Keratinocyte (primary cell): ENCODE data around the gene RNF17. TPM values are rescaled to one million over a fixed set of nuclear protein-coding genes. Genes with fewer than 3 reads are reported as not detected.

Experiments
- DNase-seq: peaks from one replicate; pipeline ENCODE4 v3.0.0-alpha.2; 2011; ENCODE audit warnings: low read depth, missing footprints, low spot score
- FAIRE-seq: peaks from 2 replicates; lab custom pipeline; 2011; peaks lifted over from hg19 to GRCh38; lab: Jason Lieb, UNC
- H2AFZ ChIP-seq: 2 replicates; pipeline ENCODE4 v1.6.0; 2012; ENCODE audit warnings: low read length, control low read depth, inconsistent platforms; ENCODE audit not compliant: control insufficient read depth
- H3K27ac ChIP-seq: 2 replicates; pipeline ENCODE4 v1.5.1; 2011; ENCODE audit warnings: low read length; ENCODE audit not compliant: control insufficient read depth, insufficient read depth
- H3K27me3 ChIP-seq: 3 replicates; pipeline ENCODE4 v1.6.0; 2011; ENCODE audit warnings: low read length; ENCODE audit not compliant: control insufficient read depth, insufficient read depth; ENCODE audit errors: extremely low read depth
- H3K36me3 ChIP-seq, 2 experiments: 2 replicates in 1 of 2; 3 replicates in 1 of 2; pipeline ENCODE4 v1.5.1; 2011; ENCODE audit warnings: low read length in 2 of 2, mild to moderate bottlenecking in 1 of 2; ENCODE audit not compliant: control insufficient read depth in 2 of 2, insufficient read depth in 2 of 2; ENCODE audit errors: extremely low read depth in 1 of 2
- H3K4me1 ChIP-seq: 3 replicates; pipeline ENCODE4 v1.5.1; 2011; ENCODE audit warnings: low read length; ENCODE audit not compliant: control insufficient read depth, insufficient read depth; ENCODE audit errors: extremely low read depth
- H3K4me2 ChIP-seq: 3 replicates; pipeline ENCODE4 v1.6.0; 2011; ENCODE audit warnings: low read depth, low read length; ENCODE audit not compliant: control insufficient read depth, insufficient read depth; ENCODE audit errors: extremely low read depth
- H3K4me3 ChIP-seq, 3 experiments: fragments of 200-600 bp in 1 of 3; sonication (generic) in 1 of 3; 2 replicates in 2 of 3; 3 replicates in 1 of 3; pipeline ENCODE4 v1.5.1; 2011 to 2016; ENCODE audit warnings: low read length in 3 of 3, mild to moderate bottlenecking in 3 of 3, control low read depth in 2 of 3, inconsistent platforms in 1 of 3, low read depth in 1 of 3, mixed read lengths in 1 of 3, mixed run types in 1 of 3, moderate library complexity in 1 of 3; ENCODE audit not compliant: control insufficient read depth in 2 of 3, insufficient read depth in 2 of 3; ENCODE audit errors: extremely low read depth in 1 of 3
- H3K79me2 ChIP-seq: 2 replicates; pipeline ENCODE4 v1.6.0; 2012; ENCODE audit warnings: low read length; ENCODE audit not compliant: control insufficient read depth, insufficient read depth
- H3K9ac ChIP-seq: 3 replicates; pipeline ENCODE4 v1.6.0; 2011; ENCODE audit warnings: low read length; ENCODE audit not compliant: control insufficient read depth, insufficient read depth; ENCODE audit errors: extremely low read depth
- H3K9me1 ChIP-seq: 3 replicates; pipeline ENCODE4 v1.6.0; 2011; ENCODE audit warnings: low read length; ENCODE audit not compliant: control insufficient read depth, insufficient read depth; ENCODE audit errors: extremely low read depth
- H3K9me3 ChIP-seq: 2 replicates; pipeline ENCODE4 v1.5.1; 2012; ENCODE audit warnings: low read depth, low read length; ENCODE audit not compliant: control insufficient read depth
- H4K20me1 ChIP-seq: 3 replicates; pipeline ENCODE4 v1.6.0; 2011; ENCODE audit warnings: low read length; ENCODE audit not compliant: control insufficient read depth, insufficient read depth; ENCODE audit errors: extremely low read depth
- CTCF ChIP-seq, 3 experiments: IDR thresholded peaks in 1 of 3; conservative IDR thresholded peaks in 1 of 3; optimal IDR thresholded peaks in 1 of 3; 2 replicates in 2 of 3; 3 replicates in 1 of 3; pipeline versions ENCODE3 to v1.5.1; 2011; ENCODE audit warnings: low read length in 3 of 3, mild to moderate bottlenecking in 3 of 3, moderate library complexity in 2 of 3, control low read depth in 1 of 3, inconsistent platforms in 1 of 3; ENCODE audit not compliant: insufficient read depth in 2 of 3; ENCODE audit errors: extremely low read depth in 1 of 3
- EZH2 ChIP-seq: IDR thresholded peaks from one replicate; pipeline ENCODE4 v1.6.1; 2012; ENCODE audit warnings: inconsistent platforms, mild to moderate bottlenecking, low read length, moderate library complexity
- dilution Hi-C: fragments of 300-500 bp; cut with MboI; formaldehyde crosslinking; loops from one replicate; pipeline ENCODE4 v1.7.0; 2020; ENCODE audit warnings: low sequenced_read_pairs; ENCODE audit not compliant: extremely low pct_ligation_motif_present
- polyA plus RNA-seq, 5 experiments: library from polyadenylated mRNA; depleted of rRNA in 3 of 5; stranded (reverse) in 3 of 5; stranded (forward) in 1 of 5; unstranded in 1 of 5; fragments of >200 nt; gene quantifications; 1 replicate in 1 of 5; 2 replicates in 3 of 5; 3 replicates in 1 of 5; pipeline versions ENCODE4 v1.2.1 to v1.2.3, GENCODE V29; 2011 to 2012; ENCODE audit warnings: missing spikeins in 2 of 5, low read depth in 1 of 5, low replicate concordance in 1 of 5

The RNF17 gene
- polyA plus RNA-seq, 1 donor (not counting 4 experiments of a cell fraction or from before 2014, with no cell fraction given) = not detected

- no peaks in the 10 kb centered on the region for H3K9me3 ChIP-seq
- no peak for DNase-seq
- dilution Hi-C loops = no loop called here
- no peaks in the 10 kb centered on the region for H3K27me3 ChIP-seq
- no peak overlapping the region for H2AFZ ChIP-seq
- no peak overlapping the region for H3K27ac ChIP-seq
- H3K36me3 ChIP-seq = no peaks in the 10 kb centered on the region
- no peaks in the 10 kb centered on the region for H4K20me1 ChIP-seq
- no peaks in the 10 kb centered on the region for H3K9me1 ChIP-seq
- no peak for TF ChIP-seq CTCF (optimal IDR thresholded peaks at IDR 0.05 in 1 of 3, IDR thresholded peaks at IDR 0.05 in 1 of 3, conservative IDR thresholded peaks at IDR 0.05 in 1 of 3; ENCODE audit: extremely low read depth in 1 of 3, insufficient read depth in 2 of 3, low read length in 3 of 3)
- no peaks in the 10 kb centered on the region for H3K4me1 ChIP-seq
- H3K9ac ChIP-seq = no peak overlapping the region
- no peak overlapping the region for H3K4me2 ChIP-seq
- no peak for FAIRE-seq
- H3K79me2 ChIP-seq = no peaks in the 10 kb centered on the region
- no peak overlapping the region for H3K4me3 ChIP-seq
Measured at GRCh38 chr13:24759197-24759596, 4.8 kb upstream of the RNF17 start.

GRCh38 chr13:24764276-24764630 is 284 bp downstream of the RNF17 start:
- FAIRE-seq (no peak), DNase-seq (no peak)
- Histone ChIP-seq H3K4me2 (no peak overlapping the region), H3K9ac (no peak overlapping the region), H3K27me3 (no peaks in the 10 kb centered on the region), H3K27ac (no peak overlapping the region), H2AFZ (no peak overlapping the region), H3K79me2 (no peaks in the 10 kb centered on the region), H4K20me1 (no peaks in the 10 kb centered on the region), H3K4me1 (no peaks in the 10 kb centered on the region), H3K9me3 (no peaks in the 10 kb centered on the region), H3K4me3 (no peak overlapping the region), H3K36me3 (no peaks in the 10 kb centered on the region), H3K9me1 (no peaks in the 10 kb centered on the region)
- TF ChIP-seq EZH2 = no peak
- TF ChIP-seq CTCF (optimal IDR thresholded peaks at IDR 0.05 in 1 of 3, IDR thresholded peaks at IDR 0.05 in 1 of 3, conservative IDR thresholded peaks at IDR 0.05 in 1 of 3; ENCODE audit: extremely low read depth in 1 of 3, insufficient read depth in 2 of 3, low read length in 3 of 3) = no peak
- dilution Hi-C loops = no loop called here
